Measurements from ENCODE around the gene FNBP1.

The FNBP1 gene

GRCh38 chr9:129932303-129933151, 110.5 kb downstream of the FNBP1 start:
- in situ Hi-C loops (cut with MboI; ENCODE audit: low sequenced_read_pairs), result no loop called here

- in situ Hi-C loops (cut with MboI; ENCODE audit: low sequenced_read_pairs), result no loop called here
Observed at GRCh38 chr9:129930743-129931142, 112.2 kb downstream of the FNBP1 start.

- in situ Hi-C loops (cut with MboI; ENCODE audit: low sequenced_read_pairs), result no loop called here
Observed at GRCh38 chr9:129929496-129930125, 113.4 kb downstream of the FNBP1 start.

DNA sequence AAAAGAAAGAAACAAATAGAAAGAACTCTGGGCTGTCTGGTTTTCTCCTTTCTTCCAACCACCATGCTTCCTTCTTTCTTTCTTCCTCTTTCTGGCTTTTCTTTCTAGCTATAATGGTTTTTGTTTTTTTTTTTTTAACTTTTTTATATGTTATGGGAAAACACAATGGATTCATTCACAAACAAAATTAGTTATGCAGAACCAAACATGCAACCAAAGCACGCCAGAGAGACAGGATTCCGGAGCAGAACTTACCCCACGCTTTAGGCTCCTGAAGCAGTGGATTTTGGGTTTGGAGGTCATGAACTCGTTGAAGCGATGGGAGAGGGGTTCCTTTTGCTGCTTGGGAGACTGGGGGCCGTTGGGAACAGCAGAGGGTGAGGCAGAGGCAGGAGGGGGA, 119.4 kb downstream of the FNBP1 start:
- in situ Hi-C loops (cut with MboI; ENCODE audit: low sequenced_read_pairs), result no loop called here

DNA sequence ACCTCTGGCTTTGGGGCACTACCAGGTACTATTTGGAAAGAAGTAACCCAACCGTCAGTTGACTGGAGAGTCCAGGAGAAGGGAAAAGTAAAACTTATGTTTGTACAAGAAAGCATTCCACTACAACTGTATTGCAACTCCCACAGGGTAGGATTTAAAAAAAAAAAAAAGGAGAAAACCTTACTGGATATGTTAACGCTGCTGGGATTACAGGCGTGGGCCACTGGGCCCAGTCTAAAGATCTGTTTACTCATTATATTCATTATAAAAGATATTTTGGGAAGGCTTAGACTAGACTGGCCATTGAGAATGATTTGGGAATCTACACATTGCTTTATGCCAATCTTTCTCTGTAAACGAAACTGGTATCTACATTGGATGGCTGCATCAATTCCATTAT, 121.1 kb downstream of the FNBP1 start:
- in situ Hi-C loops (cut with MboI; ENCODE audit: low sequenced_read_pairs), result no loop called here

- in situ Hi-C loops (cut with MboI; ENCODE audit: low sequenced_read_pairs), result no loop called here
Observed at GRCh38 chr9:129919841-129920240, 123.1 kb downstream of the FNBP1 start.

DNA sequence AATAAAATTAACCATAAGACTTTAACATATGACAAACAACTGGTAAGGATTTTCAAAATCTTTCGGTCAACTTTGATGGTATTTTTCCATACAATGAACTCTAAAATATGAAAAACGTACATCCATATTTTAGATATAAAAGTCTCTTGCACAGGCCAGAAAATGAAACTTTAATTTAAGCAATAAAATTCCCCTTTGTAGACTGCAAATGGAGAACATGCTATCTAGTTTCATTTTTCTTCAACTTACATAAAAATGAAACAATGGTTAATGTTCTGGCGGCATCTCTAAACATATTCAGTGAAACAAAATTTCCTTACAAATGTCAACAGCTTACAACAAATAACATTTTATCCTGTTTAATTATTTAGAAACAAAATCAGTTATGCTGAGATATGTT, 123.7 kb downstream of the FNBP1 start:
- in situ Hi-C loops (cut with MboI; ENCODE audit: low sequenced_read_pairs), result no loop called here

DNA sequence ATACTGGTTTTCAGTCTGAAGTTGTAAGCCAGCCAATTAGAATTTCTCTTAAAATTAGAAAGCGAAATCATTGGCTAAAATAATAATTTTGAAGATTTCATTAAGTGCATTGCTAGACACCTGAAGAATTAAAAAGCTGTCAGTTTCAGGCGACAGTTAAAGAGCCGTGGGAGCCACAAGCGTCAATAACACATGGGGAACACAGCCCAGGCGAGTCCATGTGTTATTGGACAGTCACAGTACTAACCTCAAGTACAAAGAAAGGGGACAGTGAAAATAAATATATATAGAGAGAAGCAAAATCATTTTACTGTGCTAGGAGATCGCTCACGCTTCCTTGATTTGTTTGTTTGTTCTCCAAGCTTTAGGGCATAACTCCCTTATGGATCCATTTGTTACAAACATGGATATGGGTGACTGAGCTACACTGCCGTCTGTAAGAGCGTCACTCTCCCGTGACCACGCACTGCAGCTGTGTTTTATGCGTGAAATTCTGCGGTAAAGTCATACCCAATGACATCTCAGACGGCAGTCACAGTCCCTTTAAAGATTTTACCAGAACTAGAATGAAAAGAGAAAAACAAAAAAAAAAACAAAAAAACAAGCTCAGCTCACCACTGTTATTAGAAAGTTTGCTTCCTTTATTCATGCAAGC, 124.6 kb downstream of the FNBP1 start:
- in situ Hi-C loops (cut with MboI; ENCODE audit: low sequenced_read_pairs), result no loop called here

GRCh38 chr9:129916707-129917106, 126.3 kb downstream of the FNBP1 start:
- in situ Hi-C loops (cut with MboI; ENCODE audit: low sequenced_read_pairs), result no loop called here

DNA sequence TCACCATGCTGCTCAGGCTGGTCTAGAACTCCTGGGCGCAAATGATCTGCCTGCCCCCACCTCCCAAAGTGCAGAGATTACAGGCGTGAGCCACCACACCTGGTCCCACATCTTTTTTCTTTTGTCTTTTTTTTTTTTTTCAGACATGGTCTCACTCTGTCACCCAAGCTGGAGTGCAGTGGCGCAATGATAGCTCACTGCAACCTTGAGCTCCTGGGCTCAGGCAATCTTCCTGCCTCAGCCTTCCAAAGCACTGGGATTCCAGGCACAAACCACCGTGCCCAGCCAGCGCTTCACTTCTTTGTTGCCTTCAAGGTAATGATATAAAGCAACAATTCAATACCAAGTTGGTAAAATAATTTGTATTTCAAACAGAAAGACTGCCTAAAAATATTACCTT, 128.9 kb downstream of the FNBP1 start:
- in situ Hi-C loops (cut with MboI; ENCODE audit: low sequenced_read_pairs), result no loop called here

DNA sequence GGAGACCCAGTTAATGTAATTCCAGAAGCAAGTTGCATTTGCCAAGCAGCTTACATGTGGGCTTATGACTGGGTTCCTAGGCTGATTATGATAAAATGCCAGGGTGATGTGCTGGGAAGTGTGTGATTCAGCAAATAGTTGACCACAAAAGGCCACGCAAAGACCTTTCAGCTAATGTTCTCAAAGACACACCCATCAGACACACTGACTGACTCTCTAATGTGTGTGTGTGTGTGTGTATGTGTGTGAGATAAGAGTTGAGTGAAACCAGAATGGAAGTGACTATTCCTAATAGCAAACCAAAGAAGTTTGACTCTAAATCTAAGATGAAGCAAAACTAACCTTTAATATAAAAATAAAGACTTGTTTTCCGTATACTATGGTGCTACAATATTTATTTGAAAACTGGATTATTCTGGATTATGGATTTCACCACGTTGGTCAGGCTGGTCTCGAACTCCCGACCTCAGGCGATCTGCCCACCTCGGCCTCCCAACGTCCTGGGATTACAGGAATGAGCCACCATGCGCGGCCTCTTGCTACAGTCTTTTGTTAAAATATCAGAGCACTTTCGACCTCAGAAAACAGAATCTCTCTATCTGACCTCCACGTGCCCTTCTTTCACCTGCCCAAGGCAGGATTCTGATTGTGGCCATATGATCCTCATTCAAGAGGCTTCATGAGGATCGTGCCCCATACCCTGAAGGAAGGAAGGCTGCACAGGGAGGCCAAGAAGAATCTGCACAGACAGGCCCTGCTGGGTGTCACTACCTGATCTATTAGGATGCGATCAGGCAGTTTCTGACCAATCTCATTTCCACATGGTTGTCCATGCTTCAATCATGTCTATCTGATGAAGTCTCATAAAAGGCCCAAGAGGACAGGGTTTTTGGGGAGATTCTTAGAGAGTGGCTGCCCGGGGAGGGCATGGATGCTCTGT, 132.1 kb downstream of the FNBP1 start:
- in situ Hi-C loops (cut with MboI; ENCODE audit: low sequenced_read_pairs), result no loop called here

DNA sequence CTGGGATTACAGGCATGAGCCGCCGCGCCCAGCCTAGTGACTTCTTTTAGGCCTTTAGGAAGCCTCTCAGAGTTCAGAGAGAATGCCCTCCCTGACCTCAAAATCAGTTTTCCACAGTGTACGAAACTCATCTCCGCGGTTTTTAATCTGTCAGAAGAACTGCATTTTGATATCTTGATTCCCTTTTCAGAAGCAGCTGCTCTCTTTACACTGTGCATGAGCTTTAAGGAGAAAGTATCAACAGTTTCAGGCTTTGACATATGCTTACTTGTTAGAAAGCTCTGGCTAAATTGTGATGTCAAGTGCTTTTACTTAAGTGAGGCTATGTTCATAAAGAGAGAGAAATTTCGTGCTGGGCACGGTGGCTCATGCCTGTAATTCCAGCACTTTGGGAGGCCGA, 133.1 kb downstream of the FNBP1 start:
- in situ Hi-C loops (cut with MboI; ENCODE audit: low sequenced_read_pairs), result no loop called here

DNA sequence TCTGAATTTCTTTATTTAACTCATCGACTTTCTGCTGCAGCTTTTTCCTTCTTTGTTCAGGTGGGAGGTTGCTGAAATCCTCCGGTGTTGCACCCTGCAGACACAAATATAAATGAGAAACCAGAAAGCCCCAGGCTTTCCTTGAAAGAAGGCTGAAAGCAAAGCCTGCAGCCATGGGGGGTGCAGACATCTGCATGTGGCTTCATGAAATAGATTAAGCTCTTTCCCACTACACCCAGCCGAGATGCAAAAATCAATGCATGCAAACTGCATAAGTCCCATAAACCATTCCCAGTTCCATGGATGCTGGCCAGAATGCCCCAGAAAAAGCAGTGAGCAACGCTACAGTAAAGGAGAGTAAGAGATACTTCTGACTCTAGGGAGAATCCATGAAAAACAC, 134.1 kb downstream of the FNBP1 start:
- in situ Hi-C loops (cut with MboI; ENCODE audit: low sequenced_read_pairs), result no loop called here

- in situ Hi-C loops (cut with MboI; ENCODE audit: low sequenced_read_pairs), result no loop called here
Observed at GRCh38 chr9:129907201-129907600, 135.8 kb downstream of the FNBP1 start.

DNA sequence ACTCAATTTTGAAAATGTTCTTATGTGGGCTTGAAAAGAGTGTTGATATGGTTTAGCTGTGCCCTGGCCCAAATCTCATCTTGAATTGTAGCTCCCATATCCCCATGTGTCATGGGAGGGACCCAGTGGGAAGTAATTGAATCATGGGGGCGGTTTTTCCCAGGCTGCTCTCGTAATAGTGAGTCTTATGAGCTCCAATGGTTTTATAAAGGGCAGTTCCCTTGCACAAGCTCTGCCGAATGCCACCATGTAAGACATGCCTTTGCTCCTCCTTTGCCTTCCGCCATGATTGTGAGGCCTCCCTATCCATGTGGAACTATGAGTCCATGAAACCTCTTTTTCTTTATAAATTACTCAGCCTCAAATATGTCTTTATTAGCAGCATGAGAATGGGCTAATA, 136.7 kb downstream of the FNBP1 start:
- in situ Hi-C loops (cut with MboI; ENCODE audit: low sequenced_read_pairs), result no loop called here

GRCh38 chr9:129904734-129905133, 138.3 kb downstream of the FNBP1 start:
- in situ Hi-C loops (cut with MboI; ENCODE audit: low sequenced_read_pairs), result no loop called here

GRCh38 chr9:129902740-129903134, 140.3 kb downstream of the FNBP1 start:
- in situ Hi-C loops (cut with MboI; ENCODE audit: low sequenced_read_pairs), result no loop called here

GRCh38 chr9:129901993-129902739, 140.8 kb downstream of the FNBP1 start:
- in situ Hi-C loops (cut with MboI; ENCODE audit: low sequenced_read_pairs), result no loop called here

GRCh38 chr9:129900263-129901027, 142.5 kb downstream of the FNBP1 start:
- in situ Hi-C loops (cut with MboI; ENCODE audit: low sequenced_read_pairs), result no loop called here
